Tibial artery (tissue), 4 donors: ENCODE results near the gene ATXN10.

ENCODE experiments used
- DNase-seq, 2 donors: peaks; one replicate each; pipeline ENCODE4 v3.0.0-alpha.2; 2019
- H3K27ac ChIP-seq, 2 donors: fragments of 200-600 bp; sonication (generic) in 1 of 2; 1 replicate in 1 of 2; 2 replicates in 1 of 2; pipeline ENCODE4 v1.5.1; 2018 to 2019; ENCODE audit warnings: mild to moderate bottlenecking in 1 of 2
- H3K27me3 ChIP-seq, 2 donors: fragments of 200-600 bp; sonication (generic) in 1 of 2; one replicate each; pipeline versions ENCODE4 v1.5.1 to v1.6.0; 2016 to 2019
- H3K36me3 ChIP-seq, 3 donors: fragments of 200-600 bp; sonication (generic) in 2 of 3; one replicate each; pipeline ENCODE4 v1.5.1; 2016 to 2019; ENCODE audit warnings: mild to moderate bottlenecking in 2 of 3
- H3K4me1 ChIP-seq, 4 donors: fragments of 200-600 bp; sonication (generic) in 2 of 4; 1 replicate in 3 of 4; 2 replicates in 1 of 4; pipeline ENCODE4 v1.5.1; 2016 to 2019
- H3K4me3 ChIP-seq, 2 donors: fragments of 200-600 bp; sonication (generic) in 1 of 2; 1 replicate in 1 of 2; 2 replicates in 1 of 2; pipeline ENCODE4 v1.5.1; 2018 to 2019; ENCODE audit warnings: mild to moderate bottlenecking in 2 of 2
- H3K9me3 ChIP-seq, 3 donors: fragments of 200-600 bp; sonication (generic) in 1 of 3; one replicate each; pipeline ENCODE4 v1.5.1; 2016 to 2019
- intact Hi-C: fragments of 100-400 bp; cut with DNase I; formaldehyde crosslinking; loops from one replicate; pipeline ENCODE4 v1.15.0; 2023; ENCODE audit warnings: low total_unique reads
- TF ChIP-seq, protein P1 (sequence below), 2 experiments: fragments of 200-600 bp in 1 of 2; fragments of 450-650 bp in 1 of 2; IDR thresholded peaks; one replicate each; pipeline ENCODE4 v1.5.1; 2017 to 2019; ENCODE audit warnings: antibody characterized with exemption in 2 of 2, mild to moderate bottlenecking in 1 of 2, moderate library complexity in 1 of 2

The ATXN10 gene

DNA sequence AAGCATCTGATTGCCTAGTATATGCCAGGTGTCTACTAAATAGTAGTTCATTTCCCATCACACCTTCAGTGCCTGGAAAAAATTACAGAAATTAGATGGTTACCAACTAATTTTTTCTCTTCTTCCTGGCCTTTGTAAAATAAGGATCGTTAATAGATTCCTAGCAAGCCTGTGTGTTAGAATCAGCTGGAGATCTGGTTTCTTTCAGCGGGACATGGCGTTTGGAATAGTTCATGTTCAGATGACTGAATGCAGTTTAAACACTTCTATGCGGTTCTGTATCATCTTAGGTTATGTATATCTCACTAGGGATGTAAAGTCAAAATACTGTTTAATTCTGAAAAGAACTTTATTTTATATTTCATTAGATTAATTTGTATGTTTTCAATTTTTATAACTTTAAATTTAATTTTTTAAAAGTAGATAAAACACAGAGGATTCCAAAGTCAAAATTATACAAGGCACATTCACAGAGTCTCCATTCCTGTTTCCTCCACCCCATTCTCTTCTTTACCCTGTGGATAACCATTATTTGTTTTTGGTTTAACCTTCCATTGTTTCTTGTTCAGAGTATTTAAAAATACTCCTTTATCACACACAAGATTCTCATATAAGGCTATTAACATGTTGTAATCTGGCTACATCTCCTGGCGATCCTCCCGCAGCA is 132.8 kb downstream of the ATXN10 start:
- no peak for DNase-seq
- no peaks in the 10 kb centered on the region for H3K4me1 ChIP-seq
- no peak overlapping the region for H3K27ac ChIP-seq
- no peaks in the 10 kb centered on the region for H3K9me3 ChIP-seq
- no peak overlapping the region for H3K4me3 ChIP-seq
- H3K27me3 ChIP-seq, result no peaks in the 10 kb centered on the region
- intact Hi-C loops, result no loop called here
- peaks cover 11 to 19% (median 17%) of the 10 kb centered on the region in 3 donors for H3K36me3 ChIP-seq
- TF ChIP-seq, protein P1, sequence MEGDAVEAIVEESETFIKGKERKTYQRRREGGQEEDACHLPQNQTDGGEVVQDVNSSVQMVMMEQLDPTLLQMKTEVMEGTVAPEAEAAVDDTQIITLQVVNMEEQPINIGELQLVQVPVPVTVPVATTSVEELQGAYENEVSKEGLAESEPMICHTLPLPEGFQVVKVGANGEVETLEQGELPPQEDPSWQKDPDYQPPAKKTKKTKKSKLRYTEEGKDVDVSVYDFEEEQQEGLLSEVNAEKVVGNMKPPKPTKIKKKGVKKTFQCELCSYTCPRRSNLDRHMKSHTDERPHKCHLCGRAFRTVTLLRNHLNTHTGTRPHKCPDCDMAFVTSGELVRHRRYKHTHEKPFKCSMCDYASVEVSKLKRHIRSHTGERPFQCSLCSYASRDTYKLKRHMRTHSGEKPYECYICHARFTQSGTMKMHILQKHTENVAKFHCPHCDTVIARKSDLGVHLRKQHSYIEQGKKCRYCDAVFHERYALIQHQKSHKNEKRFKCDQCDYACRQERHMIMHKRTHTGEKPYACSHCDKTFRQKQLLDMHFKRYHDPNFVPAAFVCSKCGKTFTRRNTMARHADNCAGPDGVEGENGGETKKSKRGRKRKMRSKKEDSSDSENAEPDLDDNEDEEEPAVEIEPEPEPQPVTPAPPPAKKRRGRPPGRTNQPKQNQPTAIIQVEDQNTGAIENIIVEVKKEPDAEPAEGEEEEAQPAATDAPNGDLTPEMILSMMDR (IDR thresholded peaks at IDR 0.05), result no peak

DNA sequence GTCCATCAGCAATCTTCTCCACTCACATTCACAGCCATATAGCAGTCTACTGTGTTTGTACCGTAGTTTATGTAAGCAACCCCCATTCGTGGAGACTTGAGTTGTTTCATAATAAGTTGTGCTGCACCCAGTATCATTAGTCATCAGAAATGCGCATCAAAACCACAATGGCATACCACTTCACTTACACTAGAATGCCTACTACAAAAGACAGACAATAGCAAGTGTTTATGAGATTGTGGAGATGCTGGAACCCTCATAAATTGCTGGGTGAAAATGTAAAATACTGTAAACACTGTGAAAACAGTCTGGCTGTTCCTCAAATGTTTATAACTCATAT is 133.3 kb downstream of the ATXN10 start:
- H3K27me3 ChIP-seq, result no peaks in the 10 kb centered on the region
- H3K4me1 ChIP-seq, result no peaks in the 10 kb centered on the region
- H3K9me3 ChIP-seq, result no peaks in the 10 kb centered on the region
- peaks cover 11 to 19% (median 17%) of the 10 kb centered on the region in 3 donors for H3K36me3 ChIP-seq
- TF ChIP-seq, protein P1 (IDR thresholded peaks at IDR 0.05), result no peak
- no peak overlapping the region for H3K27ac ChIP-seq
- DNase-seq, result no peak
- no peak overlapping the region for H3K4me3 ChIP-seq
- intact Hi-C loops, result no loop called here

DNA sequence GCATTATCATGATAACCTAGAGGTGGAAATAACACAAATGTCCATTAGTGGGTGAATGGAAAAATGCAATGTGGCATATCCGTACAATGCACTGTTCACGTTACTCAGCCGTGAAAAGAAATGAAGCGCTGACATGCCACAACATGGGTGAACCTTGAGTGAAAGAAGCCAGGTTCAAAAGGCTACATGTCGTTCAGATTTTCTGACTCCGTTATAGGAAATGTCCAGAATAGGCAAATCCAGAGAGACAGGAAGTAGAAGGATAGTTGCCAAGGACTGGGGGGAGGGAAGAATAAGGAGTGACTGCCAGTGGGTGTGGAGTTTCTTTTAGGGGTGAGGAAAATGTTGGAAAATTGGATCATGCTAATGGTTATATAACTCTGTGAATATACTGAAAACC is 133.8 kb downstream of the ATXN10 start:
- Histone ChIP-seq H3K4me1 (no peaks in the 10 kb centered on the region), H3K27ac (no peak overlapping the region)
- intact Hi-C loops, result no loop called here

DNA sequence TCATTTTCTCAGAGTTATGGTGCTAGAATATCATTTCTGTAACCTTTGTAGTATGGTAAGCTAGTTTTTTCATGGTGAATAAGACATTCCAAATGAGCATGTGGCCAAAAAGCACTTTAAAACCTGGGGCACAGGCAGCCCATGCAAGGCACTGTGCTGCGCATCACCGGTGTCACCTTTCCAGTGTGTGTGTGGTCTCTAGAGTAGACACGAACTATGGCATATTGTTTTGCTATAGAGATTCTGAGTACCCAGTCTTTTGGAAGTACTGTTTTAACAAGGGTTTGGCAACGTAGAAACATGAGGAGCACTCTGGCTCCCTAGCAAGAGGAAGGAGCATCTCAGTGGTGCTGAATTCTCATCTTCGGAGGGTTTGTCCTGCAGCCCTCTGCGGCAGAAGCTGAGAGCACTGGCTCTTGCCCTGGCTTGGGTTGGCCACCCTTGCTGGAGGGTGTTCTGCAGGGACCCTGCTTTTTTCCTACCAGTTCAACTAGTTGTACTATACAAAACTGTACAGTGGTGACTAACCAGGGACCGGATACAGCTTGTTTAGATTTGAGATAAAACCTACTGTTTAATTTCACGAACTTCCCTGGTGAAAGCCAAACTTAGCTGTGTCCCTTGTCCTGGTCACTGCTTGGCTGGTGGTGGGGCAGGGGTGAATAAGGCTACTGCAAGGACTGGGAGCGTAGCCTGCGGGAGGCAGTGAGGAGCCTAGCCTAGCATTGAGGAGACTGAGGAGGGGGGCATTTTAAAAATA is 135.7 kb downstream of the ATXN10 start:
- H3K27me3 ChIP-seq, result no peaks in the 10 kb centered on the region
- peaks cover 21 to 26% (median 25%) of the 10 kb centered on the region in 3 donors for H3K36me3 ChIP-seq
- no peaks in the 10 kb centered on the region for H3K4me1 ChIP-seq
- H3K4me3 ChIP-seq, result no peak overlapping the region
- TF ChIP-seq, protein P1 (IDR thresholded peaks at IDR 0.05), result no peak
- intact Hi-C loops, result no loop called here
- no peak for DNase-seq
- no peak overlapping the region for H3K27ac ChIP-seq
- H3K9me3 ChIP-seq, result no peaks in the 10 kb centered on the region

More for the DNA sequence above, 133.8 kb downstream of the ATXN10 start:
- no peak for DNase-seq
- TF ChIP-seq, protein P1 (IDR thresholded peaks at IDR 0.05), result no peak
- Histone ChIP-seq H3K36me3 (peaks cover 11 to 19% (median 17%) of the 10 kb centered on the region in 3 donors), H3K9me3 (no peaks in the 10 kb centered on the region), H3K27me3 (no peaks in the 10 kb centered on the region), H3K4me3 (no peak overlapping the region)

DNA sequence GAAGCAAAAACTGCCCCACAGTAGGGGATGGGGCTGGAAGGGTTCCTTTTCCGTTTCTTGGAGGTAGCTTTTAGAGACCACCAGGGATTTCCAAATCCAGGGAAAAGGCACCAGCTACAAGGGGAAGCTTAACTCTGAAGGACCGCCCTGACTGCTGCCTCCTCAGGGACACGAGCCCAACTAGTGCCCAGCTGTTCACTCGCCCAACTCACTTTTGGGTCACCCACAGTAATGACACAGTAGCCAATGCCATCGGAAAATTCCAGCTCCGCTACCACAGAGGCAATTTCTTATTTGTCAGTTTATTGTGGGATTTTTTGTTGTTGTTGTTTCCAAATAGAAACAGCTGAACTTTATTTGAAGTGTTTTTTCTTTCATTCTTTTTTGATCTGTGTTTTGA is 141.3 kb downstream of the ATXN10 start:
- Histone ChIP-seq H3K27me3 (no peaks in the 10 kb centered on the region), H3K27ac (no peak overlapping the region), H3K36me3 (peaks cover 23 to 50% (median 35%) of the 10 kb centered on the region in 3 donors), H3K4me3 (no peak overlapping the region), H3K9me3 (no peaks in the 10 kb centered on the region), H3K4me1 (no peaks in the 10 kb centered on the region)
- DNase-seq, result no peak
- TF ChIP-seq, protein P1 (IDR thresholded peaks at IDR 0.05), result no peak
- intact Hi-C loops, result no loop called here
